GM19452 (cell line): ENCODE measurements around the gene DNAJC6.

Experiments
- ATAC-seq: cut with Tn5 transposase; IDR thresholded peaks from one replicate; pipeline ENCODE4 v1.9.1; 2021; ENCODE audit not compliant: unreplicated experiment

Gene DNAJC6

GRCh38 chr1:65292861-65293593 lies 16.3 kb upstream of the DNAJC6 start:
- ATAC-seq: no peak

GRCh38 chr1:65297706-65298105 lies 11.6 kb upstream of the DNAJC6 start:
- ATAC-seq: no peak

GRCh38 chr1:65299328-65299727 lies 10.0 kb upstream of the DNAJC6 start:
- ATAC-seq: no peak

- ATAC-seq: no peak
Observed at GRCh38 chr1:65308781-65309303, 501 bp upstream of the DNAJC6 start.

- no peak for ATAC-seq
Observed at GRCh38 chr1:65310078-65310587, 790 bp downstream of the DNAJC6 start.

GRCh38 chr1:65311760-65312159 lies 2.4 kb downstream of the DNAJC6 start:
- no peak for ATAC-seq

- no peak for ATAC-seq
Observed at GRCh38 chr1:65316233-65316632, 6.9 kb downstream of the DNAJC6 start.

- no peak for ATAC-seq
Observed at GRCh38 chr1:65317866-65318653, 8.7 kb downstream of the DNAJC6 start.

GRCh38 chr1:65319141-65319540 lies 9.8 kb downstream of the DNAJC6 start:
- ATAC-seq: no peak

GRCh38 chr1:65319754-65320153 lies 10.4 kb downstream of the DNAJC6 start:
- ATAC-seq: no peak

- no peak for ATAC-seq
Observed at GRCh38 chr1:65321879-65322278, 12.5 kb downstream of the DNAJC6 start.

GRCh38 chr1:65323246-65323645 lies 13.9 kb downstream of the DNAJC6 start:
- ATAC-seq: no peak

GRCh38 chr1:65330021-65330420 lies 20.7 kb downstream of the DNAJC6 start:
- no peak for ATAC-seq

- ATAC-seq: no peak
Observed at GRCh38 chr1:65330822-65331221, 21.5 kb downstream of the DNAJC6 start.

GRCh38 chr1:65332821-65333220 lies 23.5 kb downstream of the DNAJC6 start:
- ATAC-seq: no peak

GRCh38 chr1:65334081-65334480 lies 24.7 kb downstream of the DNAJC6 start:
- ATAC-seq: no peak

GRCh38 chr1:65339866-65340468 lies 30.6 kb downstream of the DNAJC6 start:
- no peak for ATAC-seq

GRCh38 chr1:65341381-65341780 lies 32.0 kb downstream of the DNAJC6 start:
- ATAC-seq: no peak

GRCh38 chr1:65343286-65343685 lies 33.9 kb downstream of the DNAJC6 start:
- no peak for ATAC-seq

GRCh38 chr1:65344171-65344814 lies 35.0 kb downstream of the DNAJC6 start:
- no peak for ATAC-seq

- no peak for ATAC-seq
Observed at GRCh38 chr1:65346190-65346589, 36.8 kb downstream of the DNAJC6 start.
